ENCODE measurements around the gene HTRA3. TPM values are rescaled to one million over a fixed set of nuclear protein-coding genes. Genes with fewer than 3 reads are reported as not detected.

The HTRA3 gene
- total RNA-seq, 1 donor from 2014 or later, result 1.6 TPM

GRCh38 chr4:8328866-8329559 is 59.5 kb downstream of the HTRA3 start:
- Mint-ChIP-seq H3K27me3 (ENCODE audit: insufficient read depth, low read depth) (peaks cover 4% of the 10 kb centered on the region), H3K27ac (no peak overlapping the region), H3K4me1 (no peaks in the 10 kb centered on the region), H3K4me3 (no peak overlapping the region), H3K9me3 (peaks cover 17% of the 10 kb centered on the region), H3K36me3 (no peaks in the 10 kb centered on the region)
- Histone ChIP-seq H3K27ac (no peak overlapping the region), H3K27me3 (no peaks in the 10 kb centered on the region), H3F3A (ENCODE audit: low read depth) (no peaks in the 10 kb centered on the region), H3K4me3 (no peak overlapping the region), H2AFZ (replicated peaks) (no peak overlapping the region), H4K20me1 (ENCODE audit: low read depth) (no peaks in the 10 kb centered on the region), H3K9ac (no peak overlapping the region), H3K79me2 (ENCODE audit: low read depth) (no peaks in the 10 kb centered on the region), H3K4me2 (no peak overlapping the region), H3K9me3 (ENCODE audit: low read depth) (no peaks in the 10 kb centered on the region), H3K4me1 (no peaks in the 10 kb centered on the region), H3K36me3 (no peaks in the 10 kb centered on the region)
- TF ChIP-seq EZH2 (IDR thresholded peaks at IDR 0.05) (no peak), CTCF (IDR thresholded peaks at IDR 0.05) (no peak), EZH2phosphoT487 (IDR thresholded peaks at IDR 0.05) (no peak)
- no peak for DNase-seq (ENCODE audit: low spot score)

- H3K36me3 Mint-ChIP-seq, result no peaks in the 10 kb centered on the region
- Histone ChIP-seq H2AFZ (replicated peaks) (no peak overlapping the region), H3K9me3 (ENCODE audit: low read depth) (no peaks in the 10 kb centered on the region), H3K4me2 (no peak overlapping the region), H3F3A (ENCODE audit: low read depth) (no peaks in the 10 kb centered on the region), H3K79me2 (ENCODE audit: low read depth) (no peaks in the 10 kb centered on the region), H3K9ac (no peak overlapping the region), H3K27me3 (no peaks in the 10 kb centered on the region), H3K4me3 (no peak overlapping the region), H4K20me1 (ENCODE audit: low read depth) (no peaks in the 10 kb centered on the region), H3K27ac (no peak overlapping the region), H3K4me1 (no peaks in the 10 kb centered on the region), H3K36me3 (no peaks in the 10 kb centered on the region)
- no peaks in the 10 kb centered on the region for H3K4me1 Mint-ChIP-seq
- no peak overlapping the region for H3K27ac Mint-ChIP-seq
- no peak for TF ChIP-seq EZH2phosphoT487 (IDR thresholded peaks at IDR 0.05)
- TF ChIP-seq CTCF (IDR thresholded peaks at IDR 0.05), result no peak
- TF ChIP-seq EZH2 (IDR thresholded peaks at IDR 0.05), result no peak
- no peak for DNase-seq (ENCODE audit: low spot score)
- peaks cover 14% of the 10 kb centered on the region for H3K9me3 Mint-ChIP-seq
- H3K4me3 Mint-ChIP-seq, result no peak overlapping the region
- peaks cover 4% of the 10 kb centered on the region for H3K27me3 Mint-ChIP-seq (ENCODE audit: insufficient read depth, low read depth)
These were observed 60.0 kb downstream of the HTRA3 start for GRCh38 chr4:8329560-8329858.

- Mint-ChIP-seq H3K36me3 (no peaks in the 10 kb centered on the region), H3K4me3 (no peak overlapping the region), H3K4me1 (no peaks in the 10 kb centered on the region), H3K27ac (no peak overlapping the region), H3K27me3 (ENCODE audit: insufficient read depth, low read depth) (peaks cover 4% of the 10 kb centered on the region), H3K9me3 (peaks cover 15% of the 10 kb centered on the region)
- no peaks in the 10 kb centered on the region for H3K36me3 ChIP-seq
- no peak overlapping the region for H2AFZ ChIP-seq (replicated peaks)
- H3K9me3 ChIP-seq (ENCODE audit: low read depth), result no peaks in the 10 kb centered on the region
- no peak overlapping the region for H3K27ac ChIP-seq
- no peak overlapping the region for H3K4me2 ChIP-seq
- H3K27me3 ChIP-seq, result no peaks in the 10 kb centered on the region
- DNase-seq (ENCODE audit: low spot score), result no peak
- H3K4me1 ChIP-seq, result no peaks in the 10 kb centered on the region
- H3F3A ChIP-seq (ENCODE audit: low read depth), result no peaks in the 10 kb centered on the region
- no peaks in the 10 kb centered on the region for H4K20me1 ChIP-seq (ENCODE audit: low read depth)
- H3K9ac ChIP-seq, result no peak overlapping the region
- H3K79me2 ChIP-seq (ENCODE audit: low read depth), result no peaks in the 10 kb centered on the region
- no peak overlapping the region for H3K4me3 ChIP-seq
- no peak for TF ChIP-seq CTCF (IDR thresholded peaks at IDR 0.05)
- no peak for TF ChIP-seq EZH2phosphoT487 (IDR thresholded peaks at IDR 0.05)
- no peak for TF ChIP-seq EZH2 (IDR thresholded peaks at IDR 0.05)
These were observed 60.6 kb downstream of the HTRA3 start for GRCh38 chr4:8329859-8330761.

All from neural progenitor cell (in vitro differentiated cells).